ENCODE results near the gene IBTK.
"Not testable (repeated sequence)": the region's sequence is repeated elsewhere in the genome, so short reads cannot be mapped to it uniquely, and the experiment has no call there.

Gene IBTK

DNA sequence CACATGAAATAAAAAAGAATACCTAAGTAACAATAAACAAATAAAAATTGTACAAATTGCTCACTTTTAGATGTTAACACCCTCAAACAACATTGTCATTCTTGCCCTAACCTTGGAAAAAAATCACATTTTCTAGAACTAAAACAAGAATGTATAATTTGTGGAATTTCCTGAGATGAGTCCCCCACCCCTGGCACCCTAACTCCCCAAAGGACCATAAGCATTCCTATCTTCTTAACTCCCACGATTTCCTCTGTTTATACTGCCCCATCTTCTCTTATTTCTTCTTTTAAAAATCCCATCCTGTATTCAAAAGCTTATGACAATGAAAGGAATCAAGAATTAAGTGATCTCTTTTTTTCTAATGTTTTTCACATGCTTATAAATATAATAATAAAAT is 70.9 kb downstream of the IBTK start:
- DNase-seq (ENCODE audit: low read depth), result no peak

DNA sequence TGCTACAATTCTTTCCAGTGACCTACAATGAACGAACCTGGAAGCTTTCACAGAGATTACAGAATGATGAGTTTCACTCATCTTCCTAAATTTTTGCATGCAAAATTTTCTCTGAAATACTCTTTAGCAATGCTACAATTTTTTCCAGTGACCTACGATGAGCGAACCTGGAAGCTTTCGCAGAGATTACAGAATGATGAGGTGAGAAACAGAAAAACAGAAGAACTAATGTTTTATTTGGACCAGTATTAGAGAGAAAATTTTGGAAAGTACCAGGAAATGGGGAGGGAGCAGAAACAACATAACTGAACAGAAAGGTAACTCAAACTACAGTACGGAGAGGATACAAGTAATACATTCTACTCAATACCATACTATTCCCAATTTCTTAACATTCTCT is 75.0 kb downstream of the IBTK start:
- DNase-seq (ENCODE audit: low read depth), result no peak

DNA sequence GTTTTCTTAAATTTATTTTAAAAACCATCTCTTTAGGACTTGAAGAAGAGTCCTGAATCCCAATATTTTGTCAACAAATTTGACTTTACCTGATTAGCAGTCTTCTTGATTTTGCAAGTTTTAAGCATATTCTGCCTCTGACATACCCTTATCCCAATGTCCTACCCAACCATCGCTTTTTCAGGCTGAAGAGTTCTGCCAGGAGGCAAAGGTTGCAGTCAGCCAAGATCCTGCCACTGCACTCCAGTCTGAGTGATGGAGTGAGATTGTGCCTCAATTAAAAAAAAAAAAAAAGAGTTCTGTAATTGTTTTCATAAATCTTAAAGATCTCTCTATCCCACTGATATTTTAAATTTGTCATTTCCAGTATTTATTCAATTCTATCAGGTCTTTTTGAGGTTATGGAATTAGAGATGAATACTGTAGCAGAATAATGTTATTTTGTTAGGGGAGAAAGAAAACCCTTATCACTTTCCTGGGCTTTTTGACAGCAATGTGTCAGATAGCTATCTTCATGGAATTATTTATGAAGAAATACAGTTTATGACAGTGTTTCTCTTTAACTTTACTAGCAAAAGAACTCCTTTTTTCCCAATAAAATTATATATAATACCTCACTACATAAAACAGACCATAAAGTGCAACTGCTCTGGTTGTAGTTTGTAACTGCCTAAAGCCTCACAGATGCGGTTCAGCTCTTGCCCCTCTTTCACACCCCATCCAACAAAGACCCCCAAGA is 78.2 kb downstream of the IBTK start:
- no peak for DNase-seq (ENCODE audit: low read depth)

DNA sequence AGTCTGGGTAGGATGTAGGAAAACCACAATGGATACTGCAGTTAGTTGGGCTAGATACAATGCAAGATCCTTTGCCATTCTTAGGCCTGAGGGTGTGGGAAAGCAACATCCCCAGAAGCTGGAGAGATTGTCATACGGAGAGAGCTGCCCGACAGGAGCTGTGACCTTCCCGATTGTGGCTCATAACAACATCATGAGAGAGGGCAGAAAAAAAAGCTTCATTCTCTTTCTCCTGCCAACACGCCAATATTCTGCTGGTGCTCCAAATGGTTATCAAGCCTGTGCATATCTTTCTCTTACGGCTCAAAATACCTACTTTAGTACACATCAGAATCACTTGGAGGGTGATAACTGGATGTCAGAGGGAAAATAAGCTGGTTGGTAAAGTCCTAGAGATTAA is 81.1 kb downstream of the IBTK start:
- DNase-seq (ENCODE audit: low read depth), result no peak

DNA sequence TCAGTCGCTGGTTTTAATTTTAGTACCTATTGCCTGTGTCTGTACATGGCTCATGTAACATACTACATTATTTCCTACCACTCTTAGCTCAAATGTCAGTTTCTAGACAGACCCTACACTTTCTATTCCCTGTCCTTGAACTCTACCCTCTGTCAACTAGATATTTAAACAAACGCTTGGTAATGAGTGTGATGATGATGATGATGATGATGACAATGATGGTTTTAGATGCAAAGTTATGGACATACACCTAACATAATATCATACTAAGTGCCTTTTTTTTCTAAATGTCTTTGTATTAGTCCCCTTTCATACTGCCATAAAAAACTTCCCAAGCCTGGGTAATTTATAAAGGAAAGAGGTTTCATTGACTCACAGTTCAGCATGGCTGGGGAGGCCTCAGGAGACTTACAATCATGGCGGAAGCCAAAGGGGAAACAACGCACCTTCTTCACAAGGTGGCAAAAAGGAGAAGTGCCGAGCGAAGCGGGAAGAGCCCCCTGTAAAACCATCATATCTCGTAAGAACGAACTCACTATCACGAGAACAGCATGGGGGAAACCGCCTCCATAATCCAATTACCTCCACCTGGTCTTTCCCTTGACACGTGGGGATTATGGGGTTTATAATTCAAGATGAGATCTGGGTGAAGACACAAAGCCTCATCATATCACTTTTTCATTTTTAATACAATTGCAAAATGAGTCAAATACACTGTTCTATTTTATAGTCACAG is 87.1 kb downstream of the IBTK start:
- DNase-seq (ENCODE audit: low read depth), result no peak

DNA sequence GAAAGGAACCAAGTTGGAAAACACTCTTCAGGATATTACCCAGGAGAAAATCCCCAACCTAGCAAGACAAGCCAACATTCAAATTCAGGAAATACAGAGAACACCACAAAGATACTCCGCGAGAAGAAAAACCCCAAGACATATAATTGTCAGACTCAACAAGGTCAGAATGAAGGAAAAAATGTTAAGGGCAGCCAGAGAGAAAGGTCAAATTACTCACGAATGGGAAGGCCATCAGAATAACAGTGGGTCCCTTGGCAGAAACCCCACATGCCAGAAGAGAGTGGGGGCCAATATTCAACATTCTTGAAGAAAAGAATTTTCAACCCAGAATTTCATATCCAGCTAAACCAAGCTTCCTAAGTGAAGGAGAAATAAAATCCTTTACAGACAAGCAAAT is 94.8 kb downstream of the IBTK start:
- not testable (repeated sequence) for DNase-seq (ENCODE audit: low read depth)

DNA sequence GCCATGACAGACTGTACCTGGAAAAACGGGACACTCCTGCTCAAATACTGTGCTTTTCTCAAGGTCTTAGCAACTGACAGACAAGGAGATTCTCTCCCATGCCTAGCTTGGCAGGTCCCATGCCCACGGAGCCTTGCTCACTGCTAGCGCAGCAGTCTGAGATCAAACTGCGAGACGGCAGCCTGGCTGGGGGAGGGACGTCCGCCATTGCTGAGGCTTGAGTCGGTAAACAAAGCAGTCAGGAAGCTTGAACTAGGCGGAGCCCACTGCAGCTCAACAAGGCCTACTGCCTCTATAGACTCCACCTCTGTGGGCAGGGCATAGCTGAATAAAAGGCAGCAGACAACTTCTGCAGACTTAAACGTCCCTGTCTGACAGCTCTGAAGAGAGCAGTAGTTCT is 96.4 kb downstream of the IBTK start:
- DNase-seq (ENCODE audit: low read depth), result not testable (repeated sequence)

DNA sequence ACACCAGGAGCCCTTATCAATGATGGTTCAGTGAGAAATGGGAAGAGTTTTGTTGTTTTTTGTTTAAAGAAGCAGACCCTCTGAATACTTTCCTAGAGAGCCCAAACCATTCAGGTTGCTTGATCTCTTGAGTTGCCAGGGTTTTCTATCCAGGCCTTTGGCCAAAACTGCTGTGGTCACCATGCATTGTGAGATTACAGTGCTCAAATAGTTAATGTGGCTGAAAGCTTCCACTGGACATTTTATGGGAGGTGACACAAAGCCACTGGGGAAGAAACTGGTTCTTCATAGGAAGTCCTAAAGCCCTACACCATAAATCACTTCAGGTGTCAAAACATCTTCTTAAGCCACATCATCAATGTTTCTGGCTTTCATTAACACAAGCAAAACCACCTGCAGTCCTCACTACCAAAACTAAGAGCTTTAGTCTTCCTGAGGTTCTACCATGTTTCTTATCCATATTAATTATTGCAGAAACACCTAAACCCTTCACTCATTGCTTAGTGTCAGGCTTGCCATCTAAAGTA is 101.6 kb downstream of the IBTK start:
- DNase-seq (ENCODE audit: low read depth), result no peak

DNA sequence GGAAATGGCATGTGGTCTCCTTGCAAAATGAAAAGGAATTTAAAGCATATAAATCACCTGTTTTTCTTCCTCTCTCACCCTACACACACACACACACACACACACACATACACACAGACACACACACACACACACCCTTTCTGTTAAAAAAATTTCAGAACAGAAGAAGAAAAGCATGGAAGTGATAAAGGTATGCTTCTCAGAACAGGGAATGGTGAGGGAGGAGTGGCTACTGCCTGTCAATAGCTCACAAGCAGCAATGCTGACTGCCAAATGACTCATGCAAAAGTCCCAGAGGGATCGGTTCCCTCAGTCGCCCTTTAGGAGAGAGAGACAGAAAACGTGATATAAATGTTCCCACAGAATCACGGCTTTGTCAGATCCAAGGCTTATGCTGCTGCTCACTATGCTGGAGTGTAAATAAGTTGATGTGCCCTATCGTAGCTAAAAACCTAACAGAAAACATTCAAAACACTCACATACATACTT is 102.6 kb downstream of the IBTK start:
- peak; percentile 65 for DNase-seq (ENCODE audit: low read depth)

DNA sequence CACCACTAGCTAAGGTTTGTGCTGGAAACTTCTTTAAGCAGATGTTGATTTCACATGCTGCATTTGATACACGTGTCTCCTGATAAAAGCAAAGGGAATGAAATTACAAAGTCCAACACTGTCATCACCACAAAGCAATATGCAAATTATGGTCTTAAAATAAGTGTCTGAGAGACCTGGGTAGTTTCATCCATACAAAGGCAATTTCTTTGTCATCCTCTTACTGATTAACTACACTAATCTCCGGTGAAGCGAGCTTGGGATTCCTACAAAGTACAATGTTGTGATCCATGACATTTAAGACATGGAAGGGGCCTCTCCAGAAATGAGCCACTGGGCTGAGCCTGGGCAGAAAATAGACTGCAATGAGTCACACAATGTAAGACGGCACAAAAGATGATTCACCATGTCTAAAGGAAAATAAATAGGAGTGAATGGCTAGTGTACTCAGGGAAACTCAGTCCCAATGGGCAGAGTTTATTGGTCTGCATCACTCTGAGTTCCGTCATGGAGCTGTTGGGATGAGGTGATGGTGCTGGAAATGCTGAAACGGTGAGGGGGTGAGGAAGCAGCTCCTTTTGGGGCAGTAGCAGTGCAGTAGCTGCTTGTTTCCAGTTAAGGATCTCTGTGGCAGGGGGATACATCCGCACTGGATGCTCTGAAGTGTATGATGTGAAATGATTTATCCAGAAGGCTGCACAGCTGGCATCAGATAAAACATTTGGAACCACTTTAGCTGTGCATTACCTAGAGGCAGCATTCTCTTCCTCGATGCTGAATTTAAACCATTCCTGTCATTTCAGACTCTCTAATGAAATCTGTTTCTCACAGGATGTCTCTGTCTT is 103.3 kb downstream of the IBTK start:
- peak; percentile 97 for DNase-seq (ENCODE audit: low read depth)

DNA sequence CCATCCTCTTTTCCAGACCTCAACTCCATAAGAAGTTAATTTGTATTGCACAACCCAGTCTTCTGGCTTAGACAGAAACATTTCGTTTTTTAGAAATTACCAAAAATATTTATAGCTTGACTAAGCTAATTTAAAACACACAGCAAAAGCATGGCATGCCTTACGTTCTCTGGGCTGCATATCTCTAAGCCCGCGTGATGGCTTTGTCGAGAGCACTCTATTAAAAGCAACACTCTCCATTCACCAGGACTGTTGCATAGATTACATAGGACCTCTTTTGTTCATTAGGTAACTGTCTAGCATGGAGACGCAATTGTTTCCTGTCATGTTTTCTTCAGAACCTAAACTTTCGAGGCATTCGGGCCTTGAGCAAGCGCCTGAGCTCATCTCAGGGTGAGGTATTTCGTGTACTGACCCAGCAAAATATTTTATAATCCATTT is 104.5 kb downstream of the IBTK start:
- peak; percentile 36 for DNase-seq (ENCODE audit: low read depth)

DNA sequence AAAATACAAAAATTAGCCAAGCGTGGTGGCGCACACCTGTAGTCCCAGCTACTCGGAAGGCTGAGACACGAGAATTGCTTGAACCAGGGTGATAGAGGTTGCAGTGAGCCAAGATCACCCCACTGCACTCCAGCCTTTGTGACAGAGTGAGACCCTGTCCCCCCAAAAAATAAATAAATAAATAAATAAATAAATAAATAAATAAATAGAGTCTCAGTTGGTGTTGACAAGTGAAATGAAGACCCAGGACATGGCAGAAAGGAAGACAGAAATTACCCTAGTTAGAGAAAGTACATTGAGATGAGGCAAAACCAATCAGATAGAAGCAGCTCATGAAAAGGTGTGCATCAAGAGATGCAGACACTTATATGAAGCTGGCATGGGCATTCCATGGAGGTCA is 105.0 kb downstream of the IBTK start:
- DNase-seq (ENCODE audit: low read depth), result no peak

DNA sequence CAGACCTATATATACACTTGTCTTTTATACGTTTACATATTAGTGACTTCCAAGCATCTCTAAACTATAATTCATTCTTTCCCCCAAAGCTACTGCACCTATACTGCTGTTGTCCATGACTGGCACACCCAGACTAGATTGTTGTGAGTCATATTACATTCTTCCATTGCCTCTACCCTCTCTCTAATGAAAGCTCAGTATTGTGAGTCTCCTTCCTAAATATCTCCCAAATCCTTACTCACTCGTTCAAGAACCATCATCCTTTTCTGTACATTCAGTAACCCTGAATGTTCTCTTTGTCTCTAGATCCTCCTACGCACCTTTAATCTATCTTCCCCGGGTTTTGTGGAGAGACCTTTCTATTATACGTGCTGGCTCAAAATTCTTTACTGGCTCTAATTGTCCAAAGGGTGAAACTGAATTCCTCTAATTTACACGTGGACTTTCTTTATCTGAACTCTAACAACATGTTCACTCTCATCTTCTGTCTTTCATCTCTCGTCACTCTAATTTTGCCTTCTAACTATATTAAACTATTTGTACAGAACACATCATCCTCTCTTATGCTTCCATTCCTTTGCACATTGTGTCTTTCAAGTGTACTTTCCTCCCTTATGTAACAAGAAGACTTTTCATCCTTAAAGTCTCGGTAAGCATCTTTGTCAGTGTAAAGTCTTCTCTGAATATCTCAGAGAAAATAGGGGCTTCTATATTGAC is 109.3 kb downstream of the IBTK start:
- DNase-seq (ENCODE audit: low read depth), result no peak

DNA sequence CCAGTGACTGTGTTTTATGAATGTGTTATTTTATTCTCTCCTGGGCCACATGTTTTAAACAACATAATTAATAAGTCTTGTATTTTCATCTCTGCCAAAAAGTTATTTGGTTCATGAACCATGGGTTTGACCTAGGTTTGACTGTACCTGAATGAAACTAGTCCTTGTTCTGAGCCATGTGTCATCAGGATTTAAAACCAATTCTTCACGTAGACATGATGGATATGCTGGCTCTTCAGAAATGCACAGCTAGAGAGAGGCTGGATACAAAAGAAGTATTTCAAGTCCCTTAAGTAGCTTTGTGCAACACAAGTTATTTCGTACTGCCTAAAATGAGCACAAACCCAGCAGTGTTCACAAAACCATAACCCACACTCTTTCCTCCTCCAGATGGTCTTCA is 116.1 kb downstream of the IBTK start:
- no peak for DNase-seq (ENCODE audit: low read depth)

DNA sequence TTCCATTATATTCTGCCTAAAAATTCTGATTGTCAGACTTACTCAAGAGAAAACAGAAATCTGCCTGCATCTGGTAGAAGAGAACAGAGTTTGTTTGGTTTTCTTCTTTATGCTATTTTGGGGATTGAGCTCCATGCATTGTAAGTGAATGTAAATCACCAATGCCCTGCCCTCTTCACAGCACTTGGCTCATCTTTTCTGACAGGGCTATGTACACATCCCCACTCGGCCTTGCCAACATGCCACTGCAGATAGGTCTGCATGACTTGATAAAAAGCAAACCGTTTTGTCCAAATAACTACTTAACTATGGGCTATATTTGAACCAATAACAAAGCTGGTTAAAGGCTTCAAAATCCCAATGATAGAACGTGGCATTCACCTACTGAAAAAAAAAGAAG is 117.7 kb downstream of the IBTK start:
- DNase-seq (ENCODE audit: low read depth), result peak; percentile 19

DNA sequence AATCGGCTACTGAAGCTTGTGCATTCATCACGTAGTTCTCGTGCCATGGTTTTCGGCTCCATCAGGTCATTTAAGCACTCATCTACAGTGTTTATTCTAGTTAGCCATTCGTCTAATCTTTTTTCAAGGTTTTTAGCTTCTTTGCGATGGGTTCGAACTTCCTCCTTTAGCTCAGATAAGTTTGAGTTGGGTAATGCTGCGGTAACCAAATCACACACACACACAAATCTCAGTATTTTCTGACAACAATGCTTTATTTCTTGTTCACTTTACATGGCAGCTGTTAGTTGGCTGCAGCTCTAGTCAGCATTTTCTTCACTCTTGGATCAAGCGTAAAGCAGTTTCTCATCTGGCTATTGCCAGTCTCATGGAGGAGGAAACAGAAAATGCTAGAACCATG is 118.6 kb downstream of the IBTK start:
- not testable (repeated sequence) for DNase-seq (ENCODE audit: low read depth)

DNA sequence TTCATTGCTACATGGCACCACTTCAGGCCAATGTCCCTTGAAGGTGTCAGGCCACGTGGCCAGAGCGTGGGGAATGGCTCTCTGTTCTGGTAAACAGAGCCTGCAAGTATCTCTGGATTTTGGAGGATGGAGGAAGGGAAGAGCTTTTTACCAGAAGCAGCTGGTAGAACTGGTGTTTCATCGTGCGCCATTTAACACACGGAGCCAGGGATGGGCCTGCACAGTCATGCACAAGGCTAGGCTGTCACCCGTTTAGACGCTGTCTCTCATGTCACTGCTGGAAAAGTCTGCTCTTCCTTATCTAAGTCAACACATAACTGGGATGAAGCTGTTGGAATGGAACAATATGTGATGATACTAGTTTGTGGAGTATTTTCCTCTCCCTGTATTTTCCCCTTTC is 123.9 kb downstream of the IBTK start:
- no peak for DNase-seq (ENCODE audit: low read depth)
